ENCODE data around the gene COL27A1. TPM values are rescaled to one million over a fixed set of nuclear protein-coding genes. Genes with fewer than 3 reads are reported as not detected.
A peak's percentile ranks its signal among the peaks of the same experiment; 100 is the strongest.

Gene COL27A1
- total RNA-seq, 1 donor from 2014 or later, result 65.1 TPM

- Mint-ChIP-seq H3K27ac (no peak overlapping the region), H3K4me1 (ENCODE audit: unreplicated experiment) (no peaks in the 10 kb centered on the region), H3K4me3 (no peak overlapping the region), H3K9me3 (no peaks in the 10 kb centered on the region), H3K27me3 (no peaks in the 10 kb centered on the region), H3K36me3 (peaks cover under 1% of the 10 kb centered on the region)
- DNase-seq (ENCODE audit: extremely low spot score, unreplicated experiment), result no peak
- TF ChIP-seq CTCF (conservative IDR thresholded peaks at IDR 0.05), result no peak
These were observed 180.8 kb downstream of the COL27A1 start for GRCh38 chr9:114336157-114336556.

- no peaks in the 10 kb centered on the region for H3K9me3 Mint-ChIP-seq
- no peak for TF ChIP-seq CTCF (conservative IDR thresholded peaks at IDR 0.05)
- no peak overlapping the region for H3K27ac Mint-ChIP-seq
- no peaks in the 10 kb centered on the region for H3K4me1 Mint-ChIP-seq (ENCODE audit: unreplicated experiment)
- no peaks in the 10 kb centered on the region for H3K27me3 Mint-ChIP-seq
- peaks cover 4% of the 10 kb centered on the region for H3K36me3 Mint-ChIP-seq
- DNase-seq (ENCODE audit: extremely low spot score, unreplicated experiment), result no peak
- H3K4me3 Mint-ChIP-seq, result no peak overlapping the region
These were observed 181.5 kb downstream of the COL27A1 start for GRCh38 chr9:114336699-114337395.

DNA sequence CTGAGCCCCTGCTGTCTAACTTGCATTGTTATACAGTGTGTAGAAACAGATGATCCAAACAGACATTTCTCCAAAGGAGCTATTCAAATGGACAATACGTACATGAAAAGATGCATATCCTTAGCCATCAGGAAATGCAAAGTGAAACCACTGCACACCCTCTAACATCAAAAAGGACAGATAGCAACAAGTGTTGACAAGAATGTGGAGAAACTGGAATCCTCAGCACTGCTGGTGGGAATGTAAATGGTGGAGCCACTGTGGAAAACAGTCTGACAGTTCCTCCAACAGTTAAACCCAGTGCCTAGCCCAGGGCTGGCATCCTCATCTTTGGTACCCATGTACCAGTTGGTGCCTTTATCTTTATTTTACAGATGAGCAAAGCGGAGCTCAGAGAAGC lies 182.8 kb downstream of the COL27A1 start:
- Mint-ChIP-seq H3K27ac (no peak overlapping the region), H3K27me3 (no peaks in the 10 kb centered on the region), H3K4me3 (no peak overlapping the region), H3K4me1 (ENCODE audit: unreplicated experiment) (no peaks in the 10 kb centered on the region), H3K36me3 (peaks cover 4% of the 10 kb centered on the region), H3K9me3 (no peaks in the 10 kb centered on the region)
- TF ChIP-seq CTCF (conservative IDR thresholded peaks at IDR 0.05), result no peak
- no peak for DNase-seq (ENCODE audit: extremely low spot score, unreplicated experiment)

DNA sequence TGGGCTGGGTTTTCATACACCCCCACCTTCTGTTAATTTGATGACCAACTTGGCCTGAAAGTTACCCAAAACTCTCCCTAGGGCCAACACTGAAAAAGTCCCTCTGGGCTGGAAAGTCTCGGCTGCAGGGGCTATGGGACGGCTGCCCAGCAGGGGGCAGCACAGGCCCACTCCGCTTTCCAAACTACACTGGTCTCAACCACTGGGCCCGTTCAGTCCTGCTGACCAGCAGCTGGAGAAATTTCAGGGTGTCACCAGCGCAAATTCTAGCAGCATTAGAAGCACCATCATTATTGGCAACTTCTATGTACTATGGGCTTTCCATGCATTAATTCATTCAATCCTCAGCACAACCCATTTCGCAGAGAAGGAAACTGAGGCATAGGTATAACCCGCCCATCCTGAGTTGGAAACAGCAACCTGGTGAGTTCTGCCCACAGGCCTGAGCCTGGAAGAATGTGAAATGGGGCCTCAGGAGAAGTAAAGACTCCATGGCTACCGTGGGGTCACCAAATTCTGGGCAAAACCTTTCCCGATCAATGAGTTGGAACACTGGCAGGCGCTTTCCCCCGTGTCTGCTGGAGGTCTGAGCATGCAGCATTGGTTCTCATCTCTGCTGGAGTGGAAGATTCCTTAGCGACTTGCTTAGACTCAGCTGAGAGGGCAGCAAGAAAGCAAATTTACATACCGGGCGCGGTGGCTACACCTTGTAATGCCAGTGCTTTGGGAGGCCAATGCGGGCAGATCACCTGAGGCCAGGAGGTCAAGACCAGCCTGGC lies 184.0 kb downstream of the COL27A1 start:
- Mint-ChIP-seq H3K4me3 (no peak overlapping the region), H3K36me3 (peaks cover 10% of the 10 kb centered on the region), H3K27me3 (no peaks in the 10 kb centered on the region), H3K27ac (no peak overlapping the region), H3K9me3 (no peaks in the 10 kb centered on the region), H3K4me1 (ENCODE audit: unreplicated experiment) (no peaks in the 10 kb centered on the region)
- no peak for DNase-seq (ENCODE audit: extremely low spot score, unreplicated experiment)
- TF ChIP-seq CTCF (conservative IDR thresholded peaks at IDR 0.05), result peak; percentile 86

GRCh38 chr9:114341152-114341830 lies 186.0 kb downstream of the COL27A1 start:
- Mint-ChIP-seq H3K4me1 (ENCODE audit: unreplicated experiment) (no peaks in the 10 kb centered on the region), H3K27ac (no peak overlapping the region), H3K36me3 (peaks cover 16% of the 10 kb centered on the region), H3K27me3 (no peaks in the 10 kb centered on the region), H3K9me3 (no peaks in the 10 kb centered on the region), H3K4me3 (no peak overlapping the region)
- no peak for TF ChIP-seq CTCF (conservative IDR thresholded peaks at IDR 0.05)
- no peak for DNase-seq (ENCODE audit: extremely low spot score, unreplicated experiment)

Measured in type B pancreatic cell (in vitro differentiated cells).